DMS53 treated with DMSO at 0.1 percent for 48 hours (cell line): ENCODE measurements around the gene PMM2.
A peak's percentile ranks its signal among the peaks of the same experiment; 100 is the strongest.

ENCODE experiments used
- DNase-seq: peaks from one replicate; lab custom pipeline; 2025; ENCODE audit not compliant: unreplicated experiment; lab: John Stamatoyannopoulos, UW

Gene PMM2

GRCh38 chr16:8885674-8886592 is 88.3 kb downstream of the PMM2 start:
- DNase-seq = peak; percentile 45

DNA sequence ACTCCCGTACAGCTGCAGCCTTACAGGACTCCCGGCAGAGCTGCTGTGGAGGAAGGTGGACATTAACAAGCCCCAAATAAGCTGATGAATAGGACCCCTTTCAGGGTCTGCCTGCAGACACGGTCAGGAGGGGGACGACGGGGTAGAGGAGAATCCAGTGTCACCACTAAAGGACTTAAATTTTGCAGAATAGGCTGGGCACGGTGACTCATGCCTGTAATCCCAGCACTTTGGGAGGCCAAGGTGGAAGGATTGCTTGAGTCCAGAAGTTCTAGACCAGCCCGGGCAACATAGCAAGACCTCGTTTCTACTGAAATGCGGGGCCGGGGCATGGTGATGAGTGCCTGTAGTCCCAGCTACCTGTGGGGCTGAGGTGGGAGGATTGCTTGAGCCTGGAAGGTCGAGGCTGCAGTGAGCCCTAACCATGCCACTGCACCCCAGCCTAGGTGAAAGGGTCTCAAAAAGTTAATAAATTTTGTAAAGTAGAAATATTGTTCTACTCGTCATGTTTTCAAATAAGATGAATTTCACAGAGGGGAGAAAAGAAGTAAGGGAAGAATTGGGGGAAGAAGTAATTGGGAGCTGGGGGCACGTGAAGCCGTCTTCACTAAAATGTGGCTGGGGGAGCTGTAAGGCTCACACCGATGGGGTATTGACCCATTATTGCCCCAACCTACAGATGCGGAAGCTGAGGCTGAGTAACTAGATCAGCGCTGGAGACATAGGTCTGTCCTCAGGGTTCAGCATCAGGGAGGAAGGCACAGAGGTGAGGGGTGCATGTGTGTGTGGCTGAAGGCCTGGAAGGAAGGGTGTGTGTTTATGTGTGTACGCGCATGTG is 89.2 kb downstream of the PMM2 start:
- no peak for DNase-seq

- no peak for DNase-seq
Observed at GRCh38 chr16:8887431-8887765, 89.8 kb downstream of the PMM2 start.

GRCh38 chr16:8887952-8888560 is 90.4 kb downstream of the PMM2 start:
- DNase-seq = no peak

DNA sequence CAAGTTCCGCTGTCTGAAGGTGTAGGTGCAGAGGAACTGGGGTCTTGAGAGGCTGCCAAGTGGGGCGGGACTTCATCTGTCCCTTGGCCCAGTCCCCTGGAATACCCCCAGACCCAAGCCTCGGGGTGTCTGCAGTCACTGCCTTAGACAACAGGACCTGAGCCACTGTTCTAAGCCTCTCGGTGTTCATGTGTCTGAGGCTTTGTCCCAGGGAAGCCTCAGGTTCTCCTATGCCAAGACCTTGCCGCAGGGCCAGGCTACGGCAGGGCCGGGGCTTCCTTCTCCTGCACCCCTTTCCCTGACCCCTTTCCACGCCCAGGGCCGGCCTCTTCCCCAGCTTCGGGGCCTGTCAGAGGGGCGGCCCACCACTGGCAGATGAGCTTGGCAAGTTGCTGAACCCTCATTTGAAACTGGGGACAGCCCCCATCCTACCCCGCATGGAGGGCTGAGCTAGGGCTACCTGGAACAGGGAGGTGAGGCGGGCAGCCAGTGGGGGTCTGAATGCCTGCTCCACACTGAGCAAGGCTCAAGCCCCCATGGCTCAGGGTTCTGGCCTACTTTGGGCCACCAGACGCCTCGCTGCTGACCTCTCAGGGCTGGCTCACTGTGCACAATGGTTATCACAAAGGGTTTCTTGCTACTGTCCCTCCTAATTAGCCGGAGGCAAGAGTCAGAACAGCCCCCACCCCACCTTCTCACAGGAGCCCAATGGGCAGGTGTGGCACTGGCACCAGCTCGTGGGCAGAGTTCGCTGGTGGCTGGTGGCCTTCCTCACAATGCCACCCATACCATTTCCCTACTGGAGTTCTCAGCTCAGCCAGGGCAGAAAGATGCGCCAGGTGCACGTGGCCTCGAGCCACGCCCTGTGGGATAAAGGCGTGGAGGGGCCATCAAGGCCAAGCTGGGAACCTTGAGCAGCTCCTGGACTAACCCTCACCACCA is 91.6 kb downstream of the PMM2 start:
- DNase-seq = no peak

DNA sequence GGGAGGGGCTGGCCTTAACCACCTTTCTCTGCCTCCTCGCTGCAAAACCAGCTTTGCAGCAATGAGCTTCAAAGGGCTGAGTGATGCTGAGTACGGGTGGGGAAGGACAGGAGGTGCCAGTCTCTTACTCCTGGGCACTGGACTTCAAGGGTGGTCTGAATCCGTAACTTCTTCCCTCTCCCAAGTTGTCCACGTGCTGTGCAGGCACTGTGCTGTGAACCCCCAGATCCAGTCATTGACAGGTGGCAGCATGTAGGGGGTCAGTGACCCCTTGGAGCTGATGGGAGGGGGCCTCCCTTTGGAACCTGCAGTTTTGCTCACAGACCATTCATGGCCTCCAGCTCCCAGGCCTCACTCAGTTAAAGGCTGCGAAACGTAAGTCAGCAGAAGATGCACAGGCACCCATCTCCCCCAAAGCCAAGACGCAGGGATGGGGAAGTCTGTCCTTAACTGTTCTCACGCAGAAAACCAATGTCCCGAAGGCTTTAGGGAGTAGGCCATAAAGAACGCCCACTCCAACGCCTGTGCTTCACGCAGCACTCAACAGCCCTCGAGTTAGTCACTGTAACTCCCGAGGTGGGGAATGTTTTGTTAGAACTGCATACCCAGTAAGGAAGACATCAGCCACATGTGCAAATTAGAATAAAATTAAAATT is 92.4 kb downstream of the PMM2 start:
- DNase-seq = no peak

- DNase-seq = no peak
Observed at GRCh38 chr16:8890549-8890921, 92.9 kb downstream of the PMM2 start.

- DNase-seq = no peak
Observed at GRCh38 chr16:8892101-8892575, 94.5 kb downstream of the PMM2 start.

GRCh38 chr16:8893426-8893825 is 95.8 kb downstream of the PMM2 start:
- no peak for DNase-seq

DNA sequence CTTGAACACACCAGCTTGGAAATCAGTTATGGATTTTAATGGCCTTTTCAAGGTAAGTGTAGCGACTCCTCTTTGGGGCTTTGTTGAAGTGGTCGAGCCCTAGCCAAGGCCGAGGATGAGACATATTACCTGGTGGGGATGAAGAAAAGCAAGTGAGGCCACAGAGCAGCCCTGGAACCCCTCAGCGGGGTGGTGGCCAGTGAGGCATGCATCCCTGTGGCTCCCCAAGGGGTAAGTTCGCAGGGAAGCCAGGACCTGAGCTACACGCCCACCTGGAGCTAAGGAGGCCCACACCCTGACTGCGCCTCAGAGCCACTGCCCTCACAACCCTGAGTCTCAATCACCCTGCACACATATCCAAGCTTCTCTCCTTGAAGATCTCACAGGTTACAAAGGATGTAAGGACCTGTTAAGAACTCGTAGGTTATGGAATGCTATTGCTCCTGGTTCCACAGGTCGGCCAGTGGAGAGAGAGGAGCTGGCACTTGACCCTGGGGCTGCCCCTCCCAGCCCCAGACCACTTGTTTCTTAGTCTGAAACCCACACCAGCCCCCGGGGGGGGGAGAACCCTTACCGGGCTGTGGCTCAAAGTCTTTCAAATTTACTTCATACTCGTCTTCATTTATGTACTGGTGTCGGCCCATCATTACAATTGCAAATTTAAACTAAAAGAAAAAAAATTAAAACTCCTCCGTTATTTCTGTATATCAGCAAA is 96.5 kb downstream of the PMM2 start:
- no peak for DNase-seq

GRCh38 chr16:8894736-8895334 is 97.2 kb downstream of the PMM2 start:
- DNase-seq = no peak

GRCh38 chr16:8898660-8899318 is 101.2 kb downstream of the PMM2 start:
- DNase-seq = no peak
